Measurements from ENCODE around the gene PRR30. TPM values are rescaled to one million over a fixed set of nuclear protein-coding genes. Genes with fewer than 3 reads are reported as not detected.
"Not testable (repeated sequence)": the region's sequence is repeated elsewhere in the genome, so short reads cannot be mapped to it uniquely, and the experiment has no call there.

The PRR30 gene
- total RNA-seq, 4 donors from 2014 or later = not detected

DNA sequence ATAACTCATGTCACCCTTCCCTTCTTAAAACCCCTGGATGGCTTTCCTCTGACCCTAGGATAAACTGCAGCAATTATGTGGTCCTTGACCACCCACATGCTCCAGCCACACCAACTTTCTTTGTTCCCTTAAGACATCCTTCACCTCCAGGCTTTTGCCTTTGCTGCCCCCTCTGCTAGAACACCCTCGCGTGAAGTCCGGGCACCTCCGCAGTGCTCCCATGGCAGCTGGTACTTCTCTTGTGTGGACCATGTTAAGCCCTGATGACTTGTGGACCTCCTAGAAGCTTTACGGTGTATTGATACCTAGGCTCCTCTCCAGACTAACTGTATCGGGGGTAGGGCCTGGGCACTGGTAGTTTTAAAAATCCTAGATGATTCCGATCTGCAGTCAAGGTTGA, 16.4 kb downstream of the PRR30 start:
- TF ChIP-seq POLR2AphosphoS5 (IDR thresholded peaks at IDR 0.05) = no peak
- TF ChIP-seq EP300 (IDR thresholded peaks at IDR 0.05) = no peak
- no peak for TF ChIP-seq POLR2A (IDR thresholded peaks at IDR 0.05; ENCODE audit: low read depth)
- TF ChIP-seq, protein P1, sequence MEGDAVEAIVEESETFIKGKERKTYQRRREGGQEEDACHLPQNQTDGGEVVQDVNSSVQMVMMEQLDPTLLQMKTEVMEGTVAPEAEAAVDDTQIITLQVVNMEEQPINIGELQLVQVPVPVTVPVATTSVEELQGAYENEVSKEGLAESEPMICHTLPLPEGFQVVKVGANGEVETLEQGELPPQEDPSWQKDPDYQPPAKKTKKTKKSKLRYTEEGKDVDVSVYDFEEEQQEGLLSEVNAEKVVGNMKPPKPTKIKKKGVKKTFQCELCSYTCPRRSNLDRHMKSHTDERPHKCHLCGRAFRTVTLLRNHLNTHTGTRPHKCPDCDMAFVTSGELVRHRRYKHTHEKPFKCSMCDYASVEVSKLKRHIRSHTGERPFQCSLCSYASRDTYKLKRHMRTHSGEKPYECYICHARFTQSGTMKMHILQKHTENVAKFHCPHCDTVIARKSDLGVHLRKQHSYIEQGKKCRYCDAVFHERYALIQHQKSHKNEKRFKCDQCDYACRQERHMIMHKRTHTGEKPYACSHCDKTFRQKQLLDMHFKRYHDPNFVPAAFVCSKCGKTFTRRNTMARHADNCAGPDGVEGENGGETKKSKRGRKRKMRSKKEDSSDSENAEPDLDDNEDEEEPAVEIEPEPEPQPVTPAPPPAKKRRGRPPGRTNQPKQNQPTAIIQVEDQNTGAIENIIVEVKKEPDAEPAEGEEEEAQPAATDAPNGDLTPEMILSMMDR (IDR thresholded peaks at IDR 0.05) = no peak
- no peak for DNase-seq (ENCODE audit: extremely low spot score)
- peak overlapping the region in 3 of 4 donors; percentile 63 to 84 (median 73) for H3K4me3 ChIP-seq
- intact Hi-C loops (cut with DNase I) = no loop called here
- no peak overlapping the region for H3K27ac ChIP-seq (replicated peaks in 1 of 4)
- peaks cover 0 to 21% (median 8%) of the 10 kb centered on the region in 4 donors for H3K27me3 ChIP-seq
- 99% methylated on average over 6 of the region's 7 CpGs for WGBS
- H3K4me1 ChIP-seq = peaks cover 9 to 27% (median 25%) of the 10 kb centered on the region in 4 donors
- H3K36me3 ChIP-seq = no peaks in the 10 kb centered on the region
- H3K9me3 ChIP-seq = no peaks in the 10 kb centered on the region

- Histone ChIP-seq H3K4me3 (no peak overlapping the region), H3K27ac (replicated peaks in 1 of 4) (no peak overlapping the region), H3K36me3 (no peaks in the 10 kb centered on the region), H3K9me3 (no peaks in the 10 kb centered on the region), H3K4me1 (peaks cover 9 to 27% (median 25%) of the 10 kb centered on the region in 4 donors), H3K27me3 (peaks cover 0 to 30% (median 12%) of the 10 kb centered on the region in 4 donors)
- no peak for DNase-seq (ENCODE audit: extremely low spot score)
- TF ChIP-seq POLR2A (IDR thresholded peaks at IDR 0.05; ENCODE audit: low read depth) = no peak
- TF ChIP-seq EP300 (IDR thresholded peaks at IDR 0.05) = no peak
- TF ChIP-seq, protein P1 (IDR thresholded peaks at IDR 0.05) = no peak
- TF ChIP-seq POLR2AphosphoS5 (IDR thresholded peaks at IDR 0.05) = no peak
- 100% methylated on average over 2 of the region's 2 CpGs for WGBS
- intact Hi-C loops (cut with DNase I) = no loop called here
Measured at GRCh38 chr2:27121906-27122305, 17.3 kb downstream of the PRR30 start.

DNA sequence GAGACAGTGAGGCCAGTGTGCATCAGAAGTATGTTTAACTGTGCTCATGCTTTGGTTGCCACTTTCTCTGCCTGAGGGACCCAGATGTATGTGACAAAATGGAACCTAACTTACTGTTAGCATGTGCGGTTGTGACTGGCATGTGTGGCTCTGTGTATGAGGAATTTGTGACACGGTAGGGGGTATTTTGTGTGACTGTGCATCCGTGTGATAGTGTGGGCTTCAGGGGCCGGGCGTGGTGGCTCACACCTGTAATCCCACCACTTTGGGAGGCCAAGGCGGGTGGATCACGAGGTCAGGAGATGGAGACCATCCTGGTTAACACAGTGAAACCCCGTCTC, 19.9 kb downstream of the PRR30 start:
- Histone ChIP-seq H3K27me3 (peaks cover 0 to 41% (median 13%) of the 10 kb centered on the region in 4 donors), H3K4me3 (peak overlapping the region; percentile 43 to 60 (median 48)), H3K4me1 (peaks cover 9 to 27% (median 25%) of the 10 kb centered on the region in 4 donors)
- H3K27ac ChIP-seq (replicated peaks in 1 of 4); DNase-seq (ENCODE audit: extremely low spot score); intact Hi-C loops (cut with DNase I); H3K9me3 ChIP-seq; H3K36me3 ChIP-seq: not testable (repeated sequence)
- WGBS = 79% methylated on average over 8 of the region's 8 CpGs

- Histone ChIP-seq H3K4me1 (peaks cover 5 to 23% (median 21%) of the 10 kb centered on the region in 4 donors), H3K36me3 (no peaks in the 10 kb centered on the region), H3K9me3 (no peaks in the 10 kb centered on the region), H3K4me3 (peak within 1 kb of the TSS; percentile 43 to 60 (median 48)), H3K27ac (replicated peaks in 1 of 4) (no peak within 1 kb of the TSS), H3K27me3 (peaks cover 0 to 41% (median 13%) of the 10 kb centered on the region in 4 donors)
- TF ChIP-seq, protein P1 (IDR thresholded peaks at IDR 0.05) = no peak
- TF ChIP-seq POLR2A (IDR thresholded peaks at IDR 0.05; ENCODE audit: low read depth) (no peak), EP300 (IDR thresholded peaks at IDR 0.05) (no peak), POLR2AphosphoS5 (IDR thresholded peaks at IDR 0.05) (no peak)
- WGBS = 35% methylated on average over 9 of the region's 84 CpGs
- DNase-seq (ENCODE audit: extremely low spot score) = no peak
- intact Hi-C loops (cut with DNase I) = no loop called here
Measured at GRCh38 chr2:27118525-27119329, 20.5 kb downstream of the PRR30 start, which contains the start of gene CGREF1. TSS of gene CGREF1 (minus strand) at chr2:27119128. CDS start at chr2:27104366, 14,762 bp downstream.

GRCh38 chr2:27117995-27118524, 21.1 kb downstream of the PRR30 start:
- Histone ChIP-seq H3K4me1 (peaks cover 5 to 17% (median 16%) of the 10 kb centered on the region in 4 donors), H3K9me3 (no peaks in the 10 kb centered on the region), H3K36me3 (no peaks in the 10 kb centered on the region), H3K27me3 (peaks cover 0 to 41% (median 13%) of the 10 kb centered on the region in 4 donors), H3K27ac (replicated peaks in 1 of 4) (no peak overlapping the region), H3K4me3 (peak overlapping the region; percentile 43 to 60 (median 48))
- TF ChIP-seq EP300 (IDR thresholded peaks at IDR 0.05) (no peak), POLR2A (IDR thresholded peaks at IDR 0.05; ENCODE audit: low read depth) (no peak)
- DNase-seq (ENCODE audit: extremely low spot score) = no peak
- intact Hi-C loops (cut with DNase I) = no loop called here
- WGBS = 43% methylated on average over 11 of the region's 14 CpGs

Measured in esophagus muscularis mucosa (tissue), 4 donors.